COLO668 (cell line): ENCODE results near the gene IL6ST.
"Not testable (repeated sequence)": the region's sequence is repeated elsewhere in the genome, so short reads cannot be mapped to it uniquely, and the experiment has no call there.

Experiments used
- DNase-seq: peaks from one replicate; lab custom pipeline; 2025; ENCODE audit not compliant: unreplicated experiment; lab: John Stamatoyannopoulos, UW

The IL6ST gene

GRCh38 chr5:56004874-56005273 lies 10.1 kb upstream of the IL6ST start:
- DNase-seq = no peak

GRCh38 chr5:56003679-56004078 lies 8.9 kb upstream of the IL6ST start:
- no peak for DNase-seq

- no peak for DNase-seq
Observed at GRCh38 chr5:56003179-56003578, 8.4 kb upstream of the IL6ST start.

- no peak for DNase-seq
Observed at GRCh38 chr5:56002303-56002702, 7.5 kb upstream of the IL6ST start.

- not testable (repeated sequence) for DNase-seq
Observed at GRCh38 chr5:56000221-56000620, 5.5 kb upstream of the IL6ST start.

GRCh38 chr5:55998966-55999365 lies 4.2 kb upstream of the IL6ST start:
- no peak for DNase-seq

GRCh38 chr5:55997742-55998351 lies 3.1 kb upstream of the IL6ST start:
- DNase-seq = no peak

- peak; percentile 95 for DNase-seq
Observed at GRCh38 chr5:55994998-55995914, 493 bp upstream of the IL6ST start.

GRCh38 chr5:55993731-55994494 lies 850 bp downstream of the IL6ST start:
- DNase-seq = no peak

GRCh38 chr5:55993013-55993412 lies 1.8 kb downstream of the IL6ST start:
- no peak for DNase-seq

- no peak for DNase-seq
Observed at GRCh38 chr5:55991768-55992486, 2.8 kb downstream of the IL6ST start.

- not testable (repeated sequence) for DNase-seq
Observed at GRCh38 chr5:55990895-55991294, 3.9 kb downstream of the IL6ST start.

- no peak for DNase-seq
Observed at GRCh38 chr5:55989860-55990259, 4.9 kb downstream of the IL6ST start.

- DNase-seq = no peak
Observed at GRCh38 chr5:55988979-55989638, 5.7 kb downstream of the IL6ST start.

GRCh38 chr5:55988428-55988827 lies 6.3 kb downstream of the IL6ST start:
- not testable (repeated sequence) for DNase-seq

GRCh38 chr5:55986931-55987330 lies 7.8 kb downstream of the IL6ST start:
- DNase-seq = no peak

- no peak for DNase-seq
Observed at GRCh38 chr5:55985181-55985580, 9.6 kb downstream of the IL6ST start.

GRCh38 chr5:55983986-55984385 lies 10.8 kb downstream of the IL6ST start:
- no peak for DNase-seq

GRCh38 chr5:55982957-55983381 lies 11.8 kb downstream of the IL6ST start:
- DNase-seq = no peak

- no peak for DNase-seq
Observed at GRCh38 chr5:55973296-55973695, 21.5 kb downstream of the IL6ST start.
